Limb (tissue), 2 donors: ENCODE measurements around the gene ATE1.
"Not testable (repeated sequence)": the region's sequence is repeated elsewhere in the genome, so short reads cannot be mapped to it uniquely, and the experiment has no call there.

Experiments used
- DNase-seq, 2 donors: peaks; one replicate each; pipeline ENCODE4 v3.0.0-alpha.2; 2016; ENCODE audit errors: extremely low spot score in 2 of 2

The ATE1 gene

DNA sequence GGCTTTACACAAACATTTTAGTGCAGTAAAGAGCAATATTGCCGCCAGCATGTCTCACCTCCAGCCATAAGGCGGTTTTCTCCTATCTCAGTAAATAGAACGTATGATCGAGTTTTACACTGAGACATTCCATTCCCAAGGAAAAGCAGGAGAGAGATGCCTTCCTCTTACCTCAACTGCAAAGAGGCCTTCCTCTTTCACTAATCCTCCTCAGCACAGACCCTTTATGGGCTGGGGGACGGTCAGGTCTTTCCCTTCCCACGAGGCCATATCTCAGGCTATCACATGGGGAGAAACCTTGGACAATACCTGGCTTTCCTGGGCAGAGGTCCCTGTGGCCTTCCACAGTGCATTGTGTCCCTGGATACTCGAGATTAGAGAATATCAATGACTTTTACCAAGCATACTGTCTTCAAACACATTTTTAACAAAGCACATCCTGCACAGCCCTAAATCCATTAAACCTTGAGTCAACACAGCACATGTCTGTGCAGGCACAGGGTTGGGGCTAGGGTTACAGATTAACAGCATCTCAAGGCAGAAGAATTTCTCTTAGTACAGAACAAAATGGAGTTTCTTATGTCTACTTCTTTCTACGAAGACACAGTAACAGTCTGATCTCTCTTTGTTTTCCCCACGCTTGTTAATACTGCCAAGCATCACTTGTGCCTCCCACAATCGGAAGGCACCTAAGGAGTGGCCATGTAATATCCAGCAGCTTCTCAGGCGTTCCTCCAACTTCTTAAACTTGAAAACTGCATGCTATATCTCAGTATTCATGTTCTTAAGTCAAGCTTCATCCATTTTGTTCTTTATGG lies 2.6 kb upstream of the ATE1 start:
- DNase-seq, result not testable (repeated sequence)

DNA sequence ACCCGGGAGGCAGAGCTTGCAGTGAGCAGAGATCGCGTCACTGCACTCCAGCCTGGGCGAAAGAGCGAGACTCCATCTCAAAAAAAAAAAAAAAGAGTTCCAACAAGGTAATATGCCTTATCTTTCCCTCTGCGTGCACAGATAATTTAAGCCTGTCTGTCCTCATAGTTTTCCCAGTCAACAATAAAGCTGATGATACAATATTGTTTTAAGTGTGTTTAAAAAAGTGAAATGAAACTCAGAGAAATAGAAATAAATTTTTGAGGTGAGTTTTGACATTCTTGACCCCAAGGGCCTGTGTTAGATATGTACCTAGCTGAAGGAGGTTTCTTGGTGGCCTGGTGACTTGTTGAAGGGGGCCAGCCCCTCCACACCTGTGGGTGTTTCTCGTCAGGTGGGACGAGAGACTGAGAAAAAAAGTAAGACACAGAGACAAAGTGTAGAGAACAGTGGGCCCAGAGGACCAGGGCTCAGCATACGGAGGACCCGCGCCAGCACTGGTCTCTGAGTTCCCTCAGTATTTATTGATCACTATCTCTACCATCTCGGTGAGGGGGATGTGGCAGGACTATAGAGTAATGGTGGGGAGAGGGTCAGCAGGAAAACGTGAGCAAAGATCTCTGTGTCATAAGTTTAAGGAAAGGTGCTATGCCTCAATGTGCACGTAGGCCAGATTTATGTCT lies 1.9 kb upstream of the ATE1 start:
- DNase-seq, result not testable (repeated sequence)

DNA sequence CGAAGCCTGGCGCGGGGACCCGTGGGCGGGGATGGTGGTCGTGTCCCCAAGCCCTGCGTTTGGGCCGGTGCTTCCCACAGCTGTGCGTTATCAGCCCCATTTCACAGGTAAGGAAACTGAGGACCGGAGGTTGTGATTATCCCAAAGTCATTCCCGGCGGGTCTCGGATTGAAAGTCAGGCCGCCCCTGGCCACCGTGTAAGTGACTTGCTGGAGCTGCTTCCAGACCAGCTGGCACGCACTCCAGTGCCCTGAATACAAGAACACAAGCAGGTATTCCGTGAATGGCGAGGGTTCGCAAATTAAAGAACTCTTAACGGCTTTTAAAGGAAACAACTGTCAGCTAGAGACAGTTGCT lies 675 bp upstream of the ATE1 start:
- DNase-seq, result no peak

DNA sequence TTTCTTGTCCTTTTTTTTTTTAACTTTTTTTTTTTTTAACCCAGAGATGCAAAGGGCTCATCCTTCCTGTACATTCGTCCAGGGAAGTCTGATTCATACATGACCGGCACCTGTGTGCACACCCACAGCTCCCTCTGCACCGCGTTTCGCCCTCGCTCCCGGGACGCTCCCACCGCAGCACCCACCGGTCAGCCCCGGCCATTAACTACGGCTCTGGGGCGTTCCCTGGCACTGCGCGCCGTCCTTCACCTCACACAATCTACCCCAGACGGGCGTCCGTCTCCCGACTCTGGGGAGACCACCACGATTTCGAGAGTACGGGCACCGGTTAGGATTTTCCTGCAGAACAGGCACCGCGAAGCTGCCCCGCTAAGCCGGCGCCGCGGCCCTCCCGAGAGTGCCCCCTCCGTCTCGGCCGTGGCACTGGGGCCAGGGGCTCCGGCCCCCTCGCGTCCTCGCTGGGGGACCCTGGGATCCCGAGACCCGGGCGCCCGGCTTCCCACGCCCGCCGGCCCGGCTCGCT lies 452 bp downstream of the ATE1 start:
- peak in 1 of 2 donors; percentile 10 for DNase-seq

DNA sequence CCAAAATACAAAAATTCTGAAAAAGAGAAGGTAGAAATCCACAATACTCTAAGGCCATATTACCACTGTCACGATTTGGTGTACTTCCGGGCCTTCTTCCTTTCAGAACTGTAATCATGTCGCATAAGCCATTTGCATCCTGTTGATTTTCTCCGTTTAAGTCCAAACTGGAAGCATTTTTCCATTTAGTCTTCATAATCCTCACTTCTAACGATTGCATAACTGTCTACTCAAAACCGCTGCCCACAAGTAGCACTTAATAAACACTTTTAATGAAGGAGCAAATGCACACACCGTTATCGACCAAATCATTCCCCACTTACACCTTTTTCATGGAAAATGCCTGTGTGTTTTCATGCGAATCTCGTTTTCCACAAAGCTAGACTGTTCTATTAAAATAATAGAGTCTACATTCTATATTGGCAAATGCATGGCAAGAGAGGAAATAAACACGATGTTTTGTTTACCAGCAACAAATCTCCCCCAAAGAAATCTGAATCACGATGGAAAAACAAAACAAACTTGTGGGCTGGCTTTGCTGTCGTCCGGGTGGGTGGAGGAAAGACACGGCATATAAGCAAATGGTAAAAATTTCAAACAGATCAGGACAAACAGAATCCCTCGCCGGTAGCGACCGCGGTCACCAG lies 1.0 kb downstream of the ATE1 start:
- peak in 1 of 2 donors; percentile 23 for DNase-seq

DNA sequence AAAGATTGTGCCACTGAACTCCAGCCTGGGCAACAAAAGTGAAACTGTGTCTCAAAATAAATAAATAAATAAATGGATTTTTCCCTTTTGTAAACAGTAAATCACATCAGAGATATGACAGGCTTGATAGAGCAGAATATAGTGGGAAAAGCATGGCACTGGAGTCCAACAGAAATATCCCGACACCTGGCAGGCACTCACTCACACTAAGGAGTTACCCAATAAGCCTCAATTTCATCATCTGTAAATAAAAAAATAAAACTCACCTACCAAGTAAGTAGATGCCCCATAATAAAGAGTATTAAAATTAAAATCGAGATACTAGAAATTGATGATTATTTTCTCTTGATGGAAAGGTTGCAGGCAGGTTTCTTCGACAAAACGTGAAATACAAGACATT lies 1.7 kb downstream of the ATE1 start:
- DNase-seq, result no peak

DNA sequence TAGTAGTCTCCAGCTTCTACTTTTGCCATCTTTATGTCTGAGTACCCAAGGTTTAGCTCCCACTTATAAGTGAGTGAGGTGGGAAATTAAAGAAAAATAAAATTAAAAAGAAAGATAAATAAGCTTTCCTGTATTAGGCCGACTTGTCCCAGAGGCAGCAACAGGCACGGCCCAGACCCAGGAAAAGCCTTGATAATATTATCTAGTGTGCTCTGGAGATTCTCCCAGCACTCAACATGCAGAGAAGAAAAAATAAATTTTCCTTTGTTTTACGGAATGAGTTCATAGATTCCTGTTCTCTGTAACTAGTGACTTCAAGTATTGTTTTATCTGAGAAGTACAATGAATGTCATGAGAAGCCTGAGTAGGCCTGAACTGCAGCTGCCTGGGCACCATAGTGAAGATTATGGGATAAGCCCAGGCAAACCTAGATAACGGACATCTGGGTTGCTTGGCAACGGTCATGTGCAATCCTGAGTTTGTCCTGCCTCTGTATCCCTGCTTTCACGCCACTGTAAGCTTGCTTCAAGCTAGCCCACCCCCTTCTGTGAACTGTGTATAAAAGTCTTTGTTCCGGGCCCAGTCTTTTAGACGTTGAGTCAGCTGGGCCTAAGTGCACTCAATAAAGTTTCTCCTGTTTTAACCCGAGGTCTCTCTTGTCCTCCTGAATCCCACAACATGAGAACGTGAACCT lies 6.4 kb downstream of the ATE1 start:
- no peak for DNase-seq

DNA sequence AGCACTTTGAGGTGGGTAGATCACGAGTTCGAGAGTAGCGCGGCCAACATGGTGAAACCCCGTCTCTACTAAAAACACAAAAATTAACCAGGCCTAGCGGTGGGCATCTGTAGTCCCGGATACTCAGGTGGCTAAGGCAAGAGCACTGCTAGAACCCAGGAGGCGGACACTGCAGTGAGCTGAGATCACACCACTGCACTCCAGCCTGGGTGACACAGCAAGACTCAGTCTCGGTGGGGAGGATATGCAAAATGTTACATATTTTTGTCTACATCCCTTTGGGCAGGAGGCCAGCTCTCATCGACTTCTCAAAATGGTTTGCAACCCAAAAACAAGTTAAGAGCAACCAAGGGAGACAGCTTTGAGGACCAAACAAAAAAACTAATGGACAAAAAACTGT lies 8.2 kb downstream of the ATE1 start:
- no peak for DNase-seq

DNA sequence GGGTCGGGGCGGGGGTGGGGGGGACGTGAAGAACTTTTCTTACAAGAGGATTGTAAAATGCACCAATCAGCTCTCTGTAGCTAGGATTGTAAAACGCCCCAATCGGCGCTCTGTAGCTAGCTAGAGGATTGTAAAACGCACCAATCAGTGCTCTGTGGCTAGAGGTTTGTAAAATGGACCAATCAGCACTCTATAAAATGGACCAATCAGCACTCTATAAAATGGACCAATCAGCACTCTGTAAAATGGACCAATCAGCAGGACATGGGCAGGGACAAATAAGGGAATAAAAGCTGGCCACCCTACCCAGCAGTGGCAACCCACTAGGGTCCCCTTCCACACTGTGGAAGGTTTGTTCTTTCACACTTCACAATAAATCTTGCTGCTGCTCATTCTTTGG lies 9.0 kb downstream of the ATE1 start:
- not testable (repeated sequence) for DNase-seq

DNA sequence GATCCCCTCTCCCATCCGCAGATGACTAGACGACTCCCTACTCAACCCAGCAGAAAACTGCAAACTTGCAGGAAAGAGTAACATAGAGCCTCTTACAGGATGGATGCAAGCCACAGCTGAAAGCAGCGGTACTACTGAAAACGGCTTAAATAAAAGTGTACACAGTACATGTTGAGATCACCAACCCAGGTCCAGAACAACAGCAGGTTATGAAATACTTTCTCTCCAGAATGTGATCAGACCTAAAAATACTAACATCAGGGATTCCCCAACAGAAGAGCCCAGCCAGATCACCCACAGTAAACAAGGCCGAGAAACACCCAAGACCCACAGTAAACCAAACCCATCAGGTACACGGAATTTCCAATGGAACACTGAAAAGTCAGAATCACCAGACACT lies 13.2 kb downstream of the ATE1 start:
- DNase-seq, result no peak

DNA sequence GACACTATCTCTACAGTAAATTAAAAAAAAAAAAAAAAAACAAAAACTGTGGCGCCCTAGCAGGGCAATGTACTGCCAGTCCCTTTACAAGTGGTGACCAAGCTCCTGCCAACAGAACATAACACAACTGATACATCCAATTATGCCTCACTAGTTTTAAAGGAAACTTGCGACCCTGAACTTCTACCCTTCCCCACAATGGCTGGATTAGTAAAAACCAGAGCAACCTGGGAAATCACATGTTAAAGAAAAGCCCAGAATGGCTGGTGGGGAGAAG lies 16.5 kb downstream of the ATE1 start:
- DNase-seq, result no peak

DNA sequence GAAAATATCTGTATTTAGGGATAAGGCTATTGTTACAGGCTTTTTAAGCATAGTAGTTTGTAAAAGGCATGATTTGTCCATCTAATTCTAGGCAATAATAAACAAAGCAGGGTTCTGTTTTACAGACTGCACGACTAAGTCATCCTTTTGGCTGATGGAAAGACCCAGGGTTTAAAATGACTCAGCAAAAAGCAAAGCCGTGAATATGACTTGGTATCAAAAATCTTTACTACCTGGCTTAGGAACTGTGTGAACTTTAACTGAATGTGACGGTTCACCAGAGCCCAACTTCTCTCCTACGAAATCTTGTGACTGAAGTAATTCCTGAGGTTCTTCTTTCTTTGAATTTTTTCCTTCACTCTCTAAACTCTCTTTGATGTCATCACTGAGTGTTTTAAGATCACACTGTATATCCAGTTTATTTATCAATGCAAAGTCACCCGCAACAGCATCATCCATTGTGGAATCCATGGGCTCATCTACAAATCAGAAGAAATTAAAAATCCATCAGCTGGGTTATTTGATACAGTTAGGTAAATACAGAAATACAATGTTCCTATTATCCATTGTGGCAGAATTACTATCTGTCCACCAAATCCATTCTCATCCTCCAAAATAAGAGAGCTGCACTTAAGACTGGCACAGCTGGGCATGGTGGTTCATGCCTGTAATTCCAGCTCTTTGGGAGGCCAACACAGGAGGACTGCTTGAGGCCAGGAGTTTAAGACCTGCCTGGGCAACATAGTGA lies 17.0 kb downstream of the ATE1 start:
- no peak for DNase-seq

DNA sequence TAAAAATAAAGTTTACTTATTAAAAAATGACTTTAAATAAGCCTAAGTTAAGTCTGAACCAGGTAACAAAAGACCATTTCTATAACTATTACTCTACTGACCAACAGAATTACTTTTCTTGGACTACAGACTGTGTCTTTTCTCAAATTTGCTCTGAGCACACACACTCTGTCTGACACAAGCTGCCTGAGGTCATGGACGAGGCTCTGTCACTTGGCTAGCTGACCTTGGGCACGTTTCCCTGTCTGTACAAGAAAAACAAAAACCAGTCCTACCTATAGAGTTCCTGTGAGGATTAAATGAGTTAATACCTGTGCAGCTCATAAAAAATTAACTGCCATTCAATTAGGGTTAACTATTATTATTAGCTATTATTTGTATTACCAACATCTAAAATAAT lies 22.9 kb downstream of the ATE1 start:
- no peak for DNase-seq

DNA sequence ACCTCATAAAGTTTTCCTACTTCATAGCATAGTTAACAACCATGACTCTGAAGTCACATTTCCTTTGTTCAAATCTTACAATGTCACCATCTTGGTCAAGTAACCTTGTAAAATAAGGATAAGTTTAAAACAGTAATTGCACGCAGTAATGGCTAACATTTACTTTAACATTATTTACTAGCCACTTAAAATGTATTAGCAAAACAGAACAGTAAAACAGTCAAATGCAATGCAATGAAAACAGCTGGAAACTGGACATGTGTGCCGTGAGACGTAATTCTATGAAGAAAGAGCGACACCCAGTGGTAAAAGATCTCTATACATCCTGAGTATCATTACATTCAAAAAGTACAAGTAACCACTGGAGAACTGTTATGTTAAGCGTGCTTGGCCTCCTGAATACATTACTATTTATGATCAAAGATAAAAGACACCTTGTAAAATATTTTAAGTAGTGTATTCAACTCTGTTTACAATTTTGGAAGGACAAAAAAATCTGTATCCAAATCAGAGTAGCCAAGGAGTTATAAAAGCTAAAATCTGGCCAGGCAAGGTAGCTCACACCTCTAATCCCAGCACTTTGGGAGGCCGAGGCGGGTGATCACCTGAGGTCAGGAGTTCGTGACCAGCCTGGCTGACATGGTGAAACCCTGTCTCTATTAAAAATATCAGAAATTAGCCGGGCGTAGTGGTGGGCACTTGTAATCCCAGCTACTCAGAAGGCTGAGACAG lies 27.2 kb downstream of the ATE1 start:
- DNase-seq, result peak in 1 of 2 donors; percentile 83

DNA sequence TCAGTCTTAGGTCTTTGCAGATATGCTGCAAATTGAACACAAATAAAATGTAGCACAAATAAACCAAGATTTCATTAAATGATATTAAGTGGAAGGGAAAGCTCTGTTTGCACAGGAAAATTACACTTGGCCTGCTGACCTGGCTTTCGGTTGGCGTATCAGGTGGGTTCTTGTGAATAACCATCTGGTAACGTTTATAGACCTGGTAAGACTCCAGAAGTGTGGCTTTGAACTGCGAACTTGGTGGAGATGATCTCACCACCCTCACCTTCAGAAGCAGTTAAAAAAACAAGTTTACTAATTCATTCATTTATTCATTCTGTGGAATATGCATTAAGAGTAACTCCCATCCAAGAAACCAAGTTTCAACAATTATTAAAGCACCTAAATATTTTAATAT lies 28.1 kb downstream of the ATE1 start:
- no peak for DNase-seq

DNA sequence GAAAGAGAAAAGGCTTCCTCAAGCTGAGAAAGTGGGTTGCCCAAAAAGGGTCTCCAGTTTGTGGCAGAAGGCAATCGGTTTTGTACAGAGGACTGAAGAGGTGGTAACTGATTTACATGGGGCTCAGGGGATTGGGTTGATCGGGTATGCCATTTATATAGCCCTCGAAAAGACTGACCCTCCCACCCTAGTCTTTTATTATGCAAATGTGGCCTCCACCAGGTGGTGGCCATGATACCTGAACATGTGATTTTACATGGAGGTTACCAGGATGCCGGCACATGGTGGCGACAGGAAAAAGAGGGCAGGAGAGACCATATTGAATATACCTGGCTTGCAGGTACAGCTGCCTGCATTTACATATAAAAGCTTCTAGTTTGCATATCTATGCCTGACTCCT lies 36.7 kb downstream of the ATE1 start:
- DNase-seq, result no peak

DNA sequence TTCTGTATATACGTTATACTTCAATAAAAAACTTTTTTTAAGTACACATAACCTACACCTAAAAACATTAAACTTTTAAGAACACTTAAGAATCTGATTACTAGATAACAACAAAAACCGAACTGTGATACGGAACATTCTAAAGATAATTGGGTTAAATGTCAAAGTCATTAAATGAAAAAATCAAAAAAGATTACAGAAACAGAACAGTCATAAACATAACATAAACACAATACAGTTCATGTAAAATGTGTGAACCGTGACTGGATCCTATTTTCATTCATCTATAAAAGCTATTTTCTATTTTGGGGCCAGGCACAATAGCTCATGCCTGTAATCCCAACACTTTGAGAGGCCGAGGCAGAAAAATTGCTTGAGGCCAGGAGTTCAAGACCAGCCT lies 38.6 kb downstream of the ATE1 start:
- DNase-seq, result no peak

DNA sequence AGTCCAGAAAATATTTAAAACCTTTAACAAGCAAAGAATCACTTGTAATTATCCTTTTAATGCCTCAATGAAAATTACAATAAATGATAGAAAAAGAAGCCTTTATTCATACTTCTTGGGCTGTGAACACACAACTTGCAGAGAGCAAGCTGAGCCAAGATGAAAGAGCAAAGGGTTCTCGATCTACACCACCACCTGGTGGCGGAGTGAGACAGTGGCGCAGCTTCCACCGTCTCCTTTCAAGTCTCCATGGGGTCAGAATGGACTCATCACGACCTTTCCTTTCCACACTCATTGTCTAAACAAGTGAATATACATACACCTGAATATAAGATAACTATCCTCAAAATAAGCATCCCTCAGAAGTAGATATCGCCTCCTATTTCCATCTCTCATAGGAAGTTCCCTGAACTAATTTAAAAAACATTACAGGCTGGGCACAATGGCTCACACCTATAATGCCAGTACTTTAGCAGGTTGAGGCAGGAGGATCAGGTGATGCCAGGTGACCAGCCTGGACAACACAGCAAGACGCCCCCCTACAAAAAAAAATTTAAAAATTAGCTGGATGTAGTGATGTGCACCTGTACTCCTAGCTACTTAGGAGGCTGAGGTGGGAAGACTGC lies 40.7 kb downstream of the ATE1 start:
- DNase-seq, result peak; percentile 55 to 80

DNA sequence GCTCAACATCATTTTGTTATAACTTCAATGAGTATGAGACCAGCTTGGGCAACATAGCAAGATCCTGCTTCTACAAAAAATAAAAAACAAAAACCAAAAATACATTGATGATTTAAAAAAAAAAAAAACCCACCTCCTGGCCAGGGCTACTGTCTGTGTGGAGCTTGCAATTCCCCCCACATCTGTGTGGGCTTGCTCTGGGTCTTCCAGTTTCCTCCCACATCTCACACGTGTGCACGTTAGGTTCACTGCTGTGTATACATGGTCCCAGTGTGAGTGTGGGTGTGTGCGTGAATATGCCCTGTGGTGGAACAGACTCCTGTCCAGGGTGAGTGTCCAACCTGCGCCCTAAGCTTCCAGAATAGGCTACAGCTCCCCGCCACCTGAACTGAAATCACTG lies 41.6 kb downstream of the ATE1 start:
- DNase-seq, result no peak

DNA sequence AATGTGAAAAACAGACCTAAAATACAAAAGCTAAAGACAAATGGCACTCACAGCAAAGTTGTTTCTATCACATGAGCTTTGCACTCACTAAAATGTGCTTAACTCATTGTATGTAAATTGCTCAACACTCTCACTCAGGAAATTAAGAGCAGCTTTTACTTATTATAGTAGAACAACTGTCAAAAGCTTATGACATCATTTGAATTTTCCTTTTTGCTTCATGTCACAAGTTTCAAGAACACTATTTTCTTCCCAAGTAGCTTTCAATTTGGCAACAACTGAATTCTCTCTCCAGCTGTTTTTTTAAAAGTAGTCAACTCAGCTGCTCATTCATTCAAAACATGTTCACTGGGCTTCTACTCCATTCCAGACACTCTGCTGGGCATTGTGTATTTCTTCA lies 46.9 kb downstream of the ATE1 start:
- peak in 1 of 2 donors; percentile 13 for DNase-seq
